HepG2 (cell line): ENCODE measurements around the gene KDM3B. TPM values are rescaled to one million over a fixed set of nuclear protein-coding genes. Genes with fewer than 3 reads are reported as not detected.

Experiments used
- ATAC-seq: fragments of 200-7000 bp; cut with Tn5 transposase; 3 replicates; pipeline ENCODE4 v1.9.1; 2020; ENCODE audit warnings: mild to moderate bottlenecking, moderate library complexity
- BruUV-seq: library from RNA; stranded (reverse); fragments of 400-500 nt; replicated peaks from 2 replicates; lab custom pipeline; 2021; lab: Mats Ljungman, UMichigan
- CTCF ChIA-PET: fragments of 300-600 bp; formaldehyde crosslinking; extraction: SDS; loops from one replicate; lab custom pipeline; 2021; ENCODE audit warnings: low total read pairs, inconsistent platforms, low intra/inter-chr PET ratio; lab: Yijun Ruan, JAX
- POLR2A ChIA-PET: fragments of 350-600 bp; sonication (Branson Sonifier 250); formaldehyde crosslinking; loops from one replicate; lab custom pipeline; 2020; ENCODE audit warnings: antibody characterized with exemption, inconsistent platforms; lab: Yijun Ruan, JAX
- DNase-seq: peaks from one replicate; pipeline ENCODE4 v3.0.0-alpha.2; 2015; ENCODE audit warnings: low spot score
- FAIRE-seq: peaks from 3 replicates; lab custom pipeline; 2011; peaks lifted over from hg19 to GRCh38; lab: Jason Lieb, UNC
- H2AFZ ChIP-seq: one replicate; pipeline ENCODE4 v1.6.1; 2011; ENCODE audit warnings: low read length, inconsistent platforms
- H3K27ac ChIP-seq: fragments of 300-600 bp; 3 replicates; pipeline ENCODE4 v1.8.0; 2011; ENCODE audit warnings: mixed run types, mild to moderate bottlenecking, mixed read lengths, low read length, inconsistent platforms; ENCODE audit not compliant: insufficient read depth; ENCODE audit errors: extremely low read length
- H3K27me3 ChIP-seq, 2 experiments: fragments of 200-600 bp in 1 of 2; 2 replicates in 1 of 2; 3 replicates in 1 of 2; pipeline versions ENCODE4 v1.6.0 to v1.8.0; 2011; ENCODE audit warnings: low read length in 2 of 2, mild to moderate bottlenecking in 2 of 2, moderate library complexity in 2 of 2, inconsistent platforms in 1 of 2; ENCODE audit not compliant: insufficient read depth in 2 of 2, control insufficient read depth in 1 of 2
- H3K36me3 ChIP-seq, 2 experiments: fragments of 200-600 bp in 1 of 2; replicated peaks in 1 of 2; 2 replicates in 1 of 2; 3 replicates in 1 of 2; pipeline versions ENCODE4 v1.5.1 to v1.8.0; 2011; ENCODE audit warnings: low read length in 2 of 2, inconsistent platforms in 1 of 2; ENCODE audit not compliant: insufficient read depth in 2 of 2, control insufficient read depth in 1 of 2
- H3K4me1 ChIP-seq: 2 replicates; pipeline ENCODE4 v1.5.1; 2012; ENCODE audit warnings: low read length, inconsistent platforms; ENCODE audit not compliant: insufficient read depth
- H3K4me2 ChIP-seq: 2 replicates; pipeline ENCODE4 v1.6.0; 2011; ENCODE audit warnings: low read depth, low read length, inconsistent platforms
- H3K4me3 ChIP-seq, 3 experiments: fragments of 200-600 bp in 1 of 3; sonication (generic), shearing (Covaris generic) in 1 of 3; replicated peaks in 1 of 3; 2 replicates each; pipeline ENCODE4 v1.5.1; 2011 to 2016; ENCODE audit warnings: low read length in 3 of 3, inconsistent platforms in 2 of 3, low read depth in 2 of 3, mild to moderate bottlenecking in 2 of 3, control low read depth in 1 of 3, mixed read lengths in 1 of 3; ENCODE audit not compliant: insufficient read depth in 1 of 3
- H3K79me2 ChIP-seq: one replicate; pipeline ENCODE4 v1.6.1; 2011; ENCODE audit warnings: low read length, inconsistent platforms; ENCODE audit not compliant: insufficient read depth
- H3K9ac ChIP-seq: 2 replicates; pipeline ENCODE4 v1.6.0; 2011; ENCODE audit warnings: mild to moderate bottlenecking, low read depth, low read length, inconsistent platforms; ENCODE audit not compliant: insufficient read depth
- H3K9me3 ChIP-seq: 2 replicates; pipeline ENCODE4 v1.5.1; 2012; ENCODE audit warnings: mild to moderate bottlenecking, low read length
- H4K20me1 ChIP-seq: 2 replicates; pipeline ENCODE4 v1.6.0; 2011; ENCODE audit warnings: inconsistent platforms, mild to moderate bottlenecking, low read length, moderate library complexity; ENCODE audit not compliant: insufficient read depth
- CCAR2 ChIP-seq: fragments of 200-400 bp; formaldehyde crosslinking; optimal IDR thresholded peaks from 2 replicates; pipeline ENCODE3; 2018; ENCODE audit warnings: low read depth, mild to moderate bottlenecking, low read length, moderate library complexity
- GTF3A ChIP-seq: sonication (generic); formaldehyde crosslinking; conservative IDR thresholded peaks from 2 replicates; pipeline ENCODE4 v1.4.0; 2020; ENCODE audit warnings: mild to moderate bottlenecking, missing genetic modification reagents
- JUN ChIP-seq: sonication (generic); formaldehyde crosslinking; IDR thresholded peaks from 2 replicates; pipeline ENCODE4 v1.4.0; 2020; ENCODE audit warnings: mild to moderate bottlenecking, missing genetic modification reagents
- ZBTB8A ChIP-seq: sonication (generic); formaldehyde crosslinking; IDR thresholded peaks from 2 replicates; pipeline ENCODE4 v1.4.0; 2020; ENCODE audit warnings: mild to moderate bottlenecking, low read depth, missing genetic modification reagents, borderline replicate concordance
- ZNF230 ChIP-seq: sonication (generic); formaldehyde crosslinking; IDR thresholded peaks from 2 replicates; pipeline ENCODE4 v1.4.0; 2020; ENCODE audit warnings: mild to moderate bottlenecking, missing genetic modification reagents
- ZNF343 ChIP-seq: sonication (generic); formaldehyde crosslinking; IDR thresholded peaks from 2 replicates; pipeline ENCODE4 v1.4.0; 2020; ENCODE audit warnings: mild to moderate bottlenecking, missing genetic modification reagents
- WGBS: methylation state at CpG from one replicate; pipeline ENCODE4 v1.1.6; 2017; ENCODE audit warnings: low lambda C conversion rate; 5-methylcytosine and 5-hydroxymethylcytosine counted together
- in situ Hi-C: cut with HindIII; loops from 2 replicates; pipeline ENCODE4 v1.10.0; 2017; ENCODE audit warnings: low pct_unique_long_range_greater_than_20kb; ENCODE audit not compliant: extremely low pct_ligation_motif_present
- intact Hi-C: fragments of 100-400 bp; cut with micrococcal nuclease; formaldehyde crosslinking; loops from one replicate; pipeline ENCODE4 v1.10.0; 2022; ENCODE audit not compliant: unreplicated experiment
- polyA plus RNA-seq, 8 experiments: library from polyadenylated mRNA; depleted of rRNA in 3 of 8; stranded (reverse) in 7 of 8; unstranded in 1 of 8; fragments of >200 nt; fragmentation: Illumina TruSeq in 4 of 8; extraction: Trizol in 4 of 8; gene quantifications; 2 replicates each; pipeline versions ENCODE4 v1.2.1 to v1.2.3, GENCODE V29; 2011 to 2016; ENCODE audit warnings: low read depth in 4 of 8, missing spikeins in 1 of 8, mixed read lengths in 1 of 8; ENCODE audit not compliant: insufficient read depth in 1 of 8
- total RNA-seq, 5 experiments: library from RNA; depleted of rRNA; stranded (reverse); fragments of >200 nt; fragmentation: Illumina TruSeq; extraction: Trizol; gene quantifications; 2 replicates each; pipeline ENCODE4 v1.2.3, GENCODE V29; 2016; ENCODE audit warnings: low read depth in 1 of 5
- TF ChIP-seq, protein P1 (sequence below): sonication (generic); formaldehyde crosslinking; IDR thresholded peaks from 2 replicates; pipeline ENCODE4 v1.5.0; 2020; ENCODE audit warnings: missing genetic modification reagents
- TF ChIP-seq, protein P2 (sequence below): sonication (generic); formaldehyde crosslinking; IDR thresholded peaks from 2 replicates; pipeline ENCODE4 v1.8.0; 2022; ENCODE audit warnings: mild to moderate bottlenecking, missing genetic modification reagents, moderate library complexity
- TF ChIP-seq, protein P3 (sequence below): sonication (generic); formaldehyde crosslinking; IDR thresholded peaks from 2 replicates; pipeline ENCODE4 v1.4.0; 2020; ENCODE audit warnings: missing genetic modification reagents, low read depth, mild to moderate bottlenecking, borderline replicate concordance
- TF ChIP-seq, protein P4 (sequence below): sonication (generic); formaldehyde crosslinking; IDR thresholded peaks from 2 replicates; pipeline ENCODE4 v1.4.0; 2020; ENCODE audit warnings: missing genetic modification reagents, borderline replicate concordance
- TF ChIP-seq, protein P5 (sequence below): sonication (generic); formaldehyde crosslinking; IDR thresholded peaks from 2 replicates; pipeline ENCODE4 v1.4.0; 2020; ENCODE audit warnings: missing genetic modification reagents, mild to moderate bottlenecking, borderline replicate concordance

The KDM3B gene
- total and polyA plus RNA-seq, 2 of the 13 experiments (the other 11 are each of a cell fraction or from before 2014, with no cell fraction given) = 19.7 to 34.3 TPM

DNA sequence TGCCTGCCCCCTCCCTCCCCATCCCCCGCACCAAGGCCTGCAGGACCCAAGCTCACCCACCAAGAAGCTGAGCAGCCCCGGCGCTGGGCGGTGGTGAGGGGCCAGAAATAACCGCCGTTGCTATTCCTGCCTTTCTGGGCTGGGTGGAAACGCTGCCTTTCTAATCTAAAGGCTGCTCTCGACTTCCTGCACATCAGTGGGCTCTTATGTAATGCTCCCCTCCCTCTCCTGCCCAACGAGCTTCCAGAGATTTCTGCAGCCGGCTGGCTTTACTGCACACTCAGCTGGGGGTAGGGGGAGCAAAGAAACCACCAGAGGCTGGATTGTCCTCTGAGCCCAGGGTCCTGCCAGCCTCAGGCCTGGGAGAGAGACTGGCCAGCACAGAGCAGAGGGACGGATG is 105.9 kb downstream of the KDM3B start (continued):
- TF ChIP-seq, protein P1, sequence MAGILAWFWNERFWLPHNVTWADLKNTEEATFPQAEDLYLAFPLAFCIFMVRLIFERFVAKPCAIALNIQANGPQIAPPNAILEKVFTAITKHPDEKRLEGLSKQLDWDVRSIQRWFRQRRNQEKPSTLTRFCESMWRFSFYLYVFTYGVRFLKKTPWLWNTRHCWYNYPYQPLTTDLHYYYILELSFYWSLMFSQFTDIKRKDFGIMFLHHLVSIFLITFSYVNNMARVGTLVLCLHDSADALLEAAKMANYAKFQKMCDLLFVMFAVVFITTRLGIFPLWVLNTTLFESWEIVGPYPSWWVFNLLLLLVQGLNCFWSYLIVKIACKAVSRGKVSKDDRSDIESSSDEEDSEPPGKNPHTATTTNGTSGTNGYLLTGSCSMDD (CRISPR knock-in tag) = no peak
- TF ChIP-seq, protein P2, sequence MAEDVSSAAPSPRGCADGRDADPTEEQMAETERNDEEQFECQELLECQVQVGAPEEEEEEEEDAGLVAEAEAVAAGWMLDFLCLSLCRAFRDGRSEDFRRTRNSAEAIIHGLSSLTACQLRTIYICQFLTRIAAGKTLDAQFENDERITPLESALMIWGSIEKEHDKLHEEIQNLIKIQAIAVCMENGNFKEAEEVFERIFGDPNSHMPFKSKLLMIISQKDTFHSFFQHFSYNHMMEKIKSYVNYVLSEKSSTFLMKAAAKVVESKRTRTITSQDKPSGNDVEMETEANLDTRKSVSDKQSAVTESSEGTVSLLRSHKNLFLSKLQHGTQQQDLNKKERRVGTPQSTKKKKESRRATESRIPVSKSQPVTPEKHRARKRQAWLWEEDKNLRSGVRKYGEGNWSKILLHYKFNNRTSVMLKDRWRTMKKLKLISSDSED = no peak

DNA sequence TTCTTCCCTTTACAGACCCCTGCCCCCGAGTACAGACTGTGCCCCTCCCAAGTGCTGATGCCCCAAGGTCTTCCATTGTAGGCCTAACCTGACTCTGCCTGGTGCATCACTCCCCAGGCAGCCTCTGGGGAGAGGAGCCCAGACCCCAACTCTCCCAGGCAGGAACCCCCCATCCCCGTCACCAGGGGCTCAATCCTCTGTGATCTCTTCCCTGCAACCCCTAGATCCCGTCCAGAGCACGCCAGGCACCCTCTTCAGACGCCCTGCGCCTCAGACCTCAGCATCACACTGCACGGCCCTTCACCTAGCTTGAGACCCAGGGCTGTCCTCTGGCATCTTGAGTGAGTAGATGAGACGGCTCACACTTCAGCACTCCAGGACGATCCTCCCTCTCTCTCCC is 106.4 kb downstream of the KDM3B start:
- TF ChIP-seq CCAR2 = no peak
- TF ChIP-seq GTF3A (CRISPR knock-in tag) = 0 out of 2 replicates have a peak, but pooled peaks have one; percentile 12
- 0 out of 2 replicates have a peak, but pooled peaks have one; percentile 41 for TF ChIP-seq ZBTB8A (CRISPR knock-in tag)
- TF ChIP-seq, protein P3, sequence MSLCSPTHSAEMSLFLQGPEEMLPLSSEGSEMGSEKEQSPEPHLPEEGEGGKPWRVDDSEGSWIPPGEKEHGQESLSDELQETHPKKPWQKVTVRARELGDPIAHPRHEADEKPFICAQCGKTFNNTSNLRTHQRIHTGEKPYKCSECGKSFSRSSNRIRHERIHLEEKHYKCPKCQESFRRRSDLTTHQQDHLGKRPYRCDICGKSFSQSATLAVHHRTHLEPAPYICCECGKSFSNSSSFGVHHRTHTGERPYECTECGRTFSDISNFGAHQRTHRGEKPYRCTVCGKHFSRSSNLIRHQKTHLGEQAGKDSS = 0 out of 2 replicates have a peak, but pooled peaks have one; percentile 6
- TF ChIP-seq, protein P4, sequence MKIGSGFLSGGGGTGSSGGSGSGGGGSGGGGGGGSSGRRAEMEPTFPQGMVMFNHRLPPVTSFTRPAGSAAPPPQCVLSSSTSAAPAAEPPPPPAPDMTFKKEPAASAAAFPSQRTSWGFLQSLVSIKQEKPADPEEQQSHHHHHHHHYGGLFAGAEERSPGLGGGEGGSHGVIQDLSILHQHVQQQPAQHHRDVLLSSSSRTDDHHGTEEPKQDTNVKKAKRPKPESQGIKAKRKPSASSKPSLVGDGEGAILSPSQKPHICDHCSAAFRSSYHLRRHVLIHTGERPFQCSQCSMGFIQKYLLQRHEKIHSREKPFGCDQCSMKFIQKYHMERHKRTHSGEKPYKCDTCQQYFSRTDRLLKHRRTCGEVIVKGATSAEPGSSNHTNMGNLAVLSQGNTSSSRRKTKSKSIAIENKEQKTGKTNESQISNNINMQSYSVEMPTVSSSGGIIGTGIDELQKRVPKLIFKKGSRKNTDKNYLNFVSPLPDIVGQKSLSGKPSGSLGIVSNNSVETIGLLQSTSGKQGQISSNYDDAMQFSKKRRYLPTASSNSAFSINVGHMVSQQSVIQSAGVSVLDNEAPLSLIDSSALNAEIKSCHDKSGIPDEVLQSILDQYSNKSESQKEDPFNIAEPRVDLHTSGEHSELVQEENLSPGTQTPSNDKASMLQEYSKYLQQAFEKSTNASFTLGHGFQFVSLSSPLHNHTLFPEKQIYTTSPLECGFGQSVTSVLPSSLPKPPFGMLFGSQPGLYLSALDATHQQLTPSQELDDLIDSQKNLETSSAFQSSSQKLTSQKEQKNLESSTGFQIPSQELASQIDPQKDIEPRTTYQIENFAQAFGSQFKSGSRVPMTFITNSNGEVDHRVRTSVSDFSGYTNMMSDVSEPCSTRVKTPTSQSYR = no peak
- 0 out of 2 replicates have a peak, but pooled peaks have one; percentile 75 for TF ChIP-seq ZNF343 (CRISPR knock-in tag)
- TF ChIP-seq, protein P5, sequence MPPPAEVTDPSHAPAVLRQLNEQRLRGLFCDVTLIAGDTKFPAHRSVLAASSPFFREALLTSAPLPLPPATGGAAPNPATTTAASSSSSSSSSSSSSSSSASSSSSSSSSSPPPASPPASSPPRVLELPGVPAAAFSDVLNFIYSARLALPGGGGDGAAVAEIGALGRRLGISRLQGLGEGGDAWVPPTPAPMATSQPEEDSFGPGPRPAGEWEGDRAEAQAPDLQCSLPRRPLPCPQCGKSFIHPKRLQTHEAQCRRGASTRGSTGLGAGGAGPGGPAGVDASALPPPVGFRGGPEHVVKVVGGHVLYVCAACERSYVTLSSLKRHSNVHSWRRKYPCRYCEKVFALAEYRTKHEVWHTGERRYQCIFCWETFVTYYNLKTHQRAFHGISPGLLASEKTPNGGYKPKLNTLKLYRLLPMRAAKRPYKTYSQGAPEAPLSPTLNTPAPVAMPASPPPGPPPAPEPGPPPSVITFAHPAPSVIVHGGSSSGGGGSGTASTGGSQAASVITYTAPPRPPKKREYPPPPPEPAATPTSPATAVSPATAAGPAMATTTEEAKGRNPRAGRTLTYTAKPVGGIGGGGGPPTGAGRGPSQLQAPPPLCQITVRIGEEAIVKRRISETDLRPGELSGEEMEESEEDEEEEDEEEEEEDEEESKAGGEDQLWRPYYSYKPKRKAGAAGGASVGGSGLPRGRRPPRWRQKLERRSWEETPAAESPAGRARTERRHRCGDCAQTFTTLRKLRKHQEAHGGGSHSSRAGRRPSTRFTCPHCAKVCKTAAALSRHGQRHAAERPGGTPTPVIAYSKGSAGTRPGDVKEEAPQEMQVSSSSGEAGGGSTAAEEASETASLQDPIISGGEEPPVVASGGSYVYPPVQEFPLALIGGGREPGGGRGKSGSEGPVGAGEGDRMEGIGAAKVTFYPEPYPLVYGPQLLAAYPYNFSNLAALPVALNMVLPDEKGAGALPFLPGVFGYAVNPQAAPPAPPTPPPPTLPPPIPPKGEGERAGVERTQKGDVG (CRISPR knock-in tag) = 0 out of 2 replicates have a peak, but pooled peaks have one; percentile 1
- 0 out of 2 replicates have a peak, but pooled peaks have one; percentile 16 for TF ChIP-seq ZNF230 (CRISPR knock-in tag)
- peak; percentile 10; the same call in 1 of the 2 replicates for TF ChIP-seq JUN (CRISPR knock-in tag)
- CTCF ChIA-PET = no interaction called here
- POLR2A ChIA-PET = interaction anchor here (1.2 kb wide), 1 partner anchor 35 kb away, joined by 3 read pairs; no protein-coding TSS in a partner anchor
- H3K9ac ChIP-seq = peak overlapping the region; percentile 45; the same call in 1 of the 2 replicates
- BruUV-seq = no TSS peak
- no peak overlapping the region for H2AFZ ChIP-seq
- ATAC-seq = no peak; the same call in 2 of the 3 replicates
- no peaks in the 10 kb centered on the region for H3K9me3 ChIP-seq
- in situ Hi-C loops (no loop called here), intact Hi-C loops (no loop called here)
- H3K4me2 ChIP-seq = peak overlapping the region; percentile 70
- peaks cover 55% of the 10 kb centered on the region for H3K4me1 ChIP-seq
- no peak overlapping the region for H3K27ac ChIP-seq
- peak overlapping the region in 1 of 3 experiments; percentile 45; a peak in 1 of 6 replicates for H3K4me3 ChIP-seq
- 28% methylated on average over 9 of the region's 9 CpGs for WGBS
- FAIRE-seq = no peak
- no peaks in the 10 kb centered on the region for H3K36me3 ChIP-seq
- H3K79me2 ChIP-seq = no peaks in the 10 kb centered on the region
- DNase-seq = no peak
- H4K20me1 ChIP-seq = no peaks in the 10 kb centered on the region
- H3K27me3 ChIP-seq = peaks cover 8 to 46% of the 10 kb centered on the region in 2 experiments; a peak in 3 of 5 replicates
